Uterus (tissue), 2 donors: ENCODE measurements around the gene ZNF746.

Experiments
- POLR2A ChIP-seq, 2 donors: fragments of 450-650 bp; IDR thresholded peaks; one replicate each; pipeline ENCODE4 v1.6.1; 2016; ENCODE audit warnings: antibody characterized with exemption in 2 of 2, mild to moderate bottlenecking in 1 of 2, moderate library complexity in 1 of 2
- TF ChIP-seq, protein P1 (sequence below), 4 experiments: fragments of 200-600 bp in 2 of 4; fragments of 450-650 bp in 2 of 4; sonication (generic) in 2 of 4; IDR thresholded peaks; one replicate each; pipeline ENCODE4 v1.5.1; 2016 to 2019; ENCODE audit warnings: antibody characterized with exemption in 4 of 4, mild to moderate bottlenecking in 2 of 4, moderate library complexity in 1 of 4

DNA sequence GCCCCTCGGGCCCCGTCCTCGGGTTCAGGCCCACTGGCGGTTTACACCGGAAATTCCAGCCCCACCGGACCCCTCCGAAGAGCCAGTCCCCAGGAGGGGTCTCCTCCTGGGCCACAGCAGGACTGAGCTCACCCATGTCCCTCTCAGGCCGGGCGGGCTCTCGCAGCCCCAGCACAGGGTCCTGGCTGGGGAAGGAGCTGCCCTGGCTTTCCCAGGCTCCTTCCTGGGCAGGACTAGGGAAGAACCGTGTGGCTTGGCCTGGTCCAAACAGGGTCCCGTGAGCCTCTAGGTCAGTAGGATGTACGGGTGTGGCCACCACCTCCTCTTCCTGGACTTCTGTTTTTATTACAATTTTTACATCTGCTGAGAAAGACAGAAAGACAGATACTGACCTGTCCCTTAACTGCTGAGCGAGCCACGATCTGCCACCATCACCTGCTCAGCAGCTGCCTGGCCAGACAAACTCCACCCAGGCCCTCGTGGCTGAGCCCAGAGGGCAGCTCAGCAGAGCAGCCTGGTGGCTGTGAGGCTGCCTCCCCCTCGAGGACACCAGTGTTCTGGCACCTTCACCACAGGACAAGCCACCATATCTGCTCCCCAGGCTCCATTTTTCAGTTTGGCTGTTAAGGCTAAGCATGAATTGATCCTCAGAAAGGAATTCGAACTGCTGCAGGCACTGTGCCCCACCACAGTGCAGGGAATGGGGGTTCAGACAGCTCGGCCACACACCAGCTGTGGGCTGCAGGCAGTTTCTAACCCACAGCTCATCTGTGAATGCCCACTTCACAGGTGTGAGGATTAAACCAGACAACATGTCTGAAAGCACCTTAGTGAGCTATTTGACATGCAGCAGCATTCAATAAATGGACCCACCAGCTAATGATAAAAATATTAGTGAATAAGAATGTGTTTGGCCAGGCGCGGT is 22.2 kb downstream of the ZNF746 start:
- no peak for TF ChIP-seq POLR2A (IDR thresholded peaks at IDR 0.05)
- TF ChIP-seq, protein P1, sequence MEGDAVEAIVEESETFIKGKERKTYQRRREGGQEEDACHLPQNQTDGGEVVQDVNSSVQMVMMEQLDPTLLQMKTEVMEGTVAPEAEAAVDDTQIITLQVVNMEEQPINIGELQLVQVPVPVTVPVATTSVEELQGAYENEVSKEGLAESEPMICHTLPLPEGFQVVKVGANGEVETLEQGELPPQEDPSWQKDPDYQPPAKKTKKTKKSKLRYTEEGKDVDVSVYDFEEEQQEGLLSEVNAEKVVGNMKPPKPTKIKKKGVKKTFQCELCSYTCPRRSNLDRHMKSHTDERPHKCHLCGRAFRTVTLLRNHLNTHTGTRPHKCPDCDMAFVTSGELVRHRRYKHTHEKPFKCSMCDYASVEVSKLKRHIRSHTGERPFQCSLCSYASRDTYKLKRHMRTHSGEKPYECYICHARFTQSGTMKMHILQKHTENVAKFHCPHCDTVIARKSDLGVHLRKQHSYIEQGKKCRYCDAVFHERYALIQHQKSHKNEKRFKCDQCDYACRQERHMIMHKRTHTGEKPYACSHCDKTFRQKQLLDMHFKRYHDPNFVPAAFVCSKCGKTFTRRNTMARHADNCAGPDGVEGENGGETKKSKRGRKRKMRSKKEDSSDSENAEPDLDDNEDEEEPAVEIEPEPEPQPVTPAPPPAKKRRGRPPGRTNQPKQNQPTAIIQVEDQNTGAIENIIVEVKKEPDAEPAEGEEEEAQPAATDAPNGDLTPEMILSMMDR (IDR thresholded peaks at IDR 0.05), result no peak
